IPS-NIHi11 (cell line): ENCODE results near the gene CGNL1.
A peak's percentile ranks its signal among the peaks of the same experiment; 100 is the strongest.

Source experiments
- DNase-seq: peaks from one replicate; pipeline ENCODE4 v3.0.0; 2012; ENCODE audit warnings: mixed read lengths, low spot score

The CGNL1 gene

DNA sequence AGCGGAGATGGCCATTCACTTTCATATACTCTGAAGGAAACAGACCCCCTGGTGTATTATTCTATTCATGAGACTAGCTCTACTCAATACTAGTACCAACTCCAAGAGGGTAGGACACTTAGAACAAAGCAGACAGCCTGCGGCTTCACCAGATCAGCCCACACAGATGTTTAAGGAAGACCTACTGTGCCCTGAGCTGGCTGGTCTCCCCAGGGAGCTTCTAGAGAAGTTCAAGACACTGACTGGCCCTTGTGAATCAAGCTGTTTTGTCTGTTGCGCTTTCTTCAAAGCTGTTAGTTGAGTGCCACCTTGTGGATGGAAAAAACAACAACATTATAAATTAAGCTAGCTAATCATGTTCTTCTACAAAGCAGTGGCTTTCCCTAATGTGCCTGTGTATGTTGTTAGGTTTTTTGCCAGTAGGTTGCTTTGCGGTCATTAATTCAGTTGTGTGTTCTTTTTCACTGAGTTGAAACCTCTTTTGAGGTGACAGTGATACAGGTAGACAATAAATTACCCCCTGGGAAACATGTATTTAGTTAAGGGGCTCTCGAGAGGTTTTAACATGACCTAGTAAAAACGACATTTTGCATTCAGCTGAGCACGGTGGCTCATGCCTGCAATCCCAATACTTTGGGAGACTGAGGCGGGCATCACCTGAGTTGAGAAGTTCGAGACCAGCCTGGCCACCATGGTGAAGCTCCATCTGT lies 151.2 kb downstream of the CGNL1 start:
- DNase-seq = peak; percentile 64

DNA sequence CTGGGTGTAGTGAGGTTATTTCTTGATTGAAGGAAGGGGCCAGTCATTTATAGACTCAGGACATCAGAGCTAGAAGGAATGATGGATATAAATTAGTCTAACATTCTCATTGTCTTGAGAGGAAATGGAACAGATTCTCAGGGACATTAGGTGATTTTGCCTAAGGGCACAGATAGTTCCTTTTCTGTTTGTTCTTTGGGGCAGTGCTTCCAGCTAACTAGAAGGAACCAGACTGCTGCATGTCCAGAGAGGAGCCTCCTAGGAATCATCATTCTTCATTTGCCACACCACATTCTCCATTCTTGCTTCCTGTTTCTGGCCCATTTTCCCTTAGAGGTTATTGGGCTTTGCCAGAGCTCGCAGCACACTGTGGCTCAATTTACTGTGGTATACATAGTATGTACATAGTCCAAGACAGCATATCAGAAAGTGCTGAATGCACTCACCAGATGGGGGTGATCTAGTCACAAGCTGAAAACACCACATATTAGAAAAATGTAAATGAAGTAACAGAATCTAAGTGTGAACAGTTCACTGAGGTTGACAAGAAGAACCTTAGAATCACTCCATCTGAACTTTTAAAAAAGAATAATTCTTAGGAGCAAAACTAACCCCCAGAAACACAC lies 152.7 kb downstream of the CGNL1 start:
- no peak for DNase-seq

DNA sequence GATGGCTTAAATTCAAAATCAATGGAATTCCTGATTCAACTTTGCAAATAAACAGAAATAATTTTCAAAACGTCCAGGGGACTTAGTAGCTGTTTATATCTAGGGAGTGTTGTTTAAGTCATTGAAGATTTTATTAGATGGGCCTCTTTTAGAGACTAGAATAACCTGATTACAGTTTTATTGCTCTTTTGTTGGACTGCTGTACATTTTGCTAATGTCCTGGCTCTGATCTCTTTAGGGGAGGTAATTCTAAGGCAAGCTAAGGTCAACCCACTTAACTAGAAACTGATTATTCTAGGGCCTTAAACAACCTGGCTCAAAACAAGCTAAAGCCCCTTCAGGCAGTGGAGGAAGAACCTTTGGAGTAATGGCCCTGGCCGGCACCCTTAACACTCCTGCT lies 153.4 kb downstream of the CGNL1 start:
- DNase-seq = no peak

DNA sequence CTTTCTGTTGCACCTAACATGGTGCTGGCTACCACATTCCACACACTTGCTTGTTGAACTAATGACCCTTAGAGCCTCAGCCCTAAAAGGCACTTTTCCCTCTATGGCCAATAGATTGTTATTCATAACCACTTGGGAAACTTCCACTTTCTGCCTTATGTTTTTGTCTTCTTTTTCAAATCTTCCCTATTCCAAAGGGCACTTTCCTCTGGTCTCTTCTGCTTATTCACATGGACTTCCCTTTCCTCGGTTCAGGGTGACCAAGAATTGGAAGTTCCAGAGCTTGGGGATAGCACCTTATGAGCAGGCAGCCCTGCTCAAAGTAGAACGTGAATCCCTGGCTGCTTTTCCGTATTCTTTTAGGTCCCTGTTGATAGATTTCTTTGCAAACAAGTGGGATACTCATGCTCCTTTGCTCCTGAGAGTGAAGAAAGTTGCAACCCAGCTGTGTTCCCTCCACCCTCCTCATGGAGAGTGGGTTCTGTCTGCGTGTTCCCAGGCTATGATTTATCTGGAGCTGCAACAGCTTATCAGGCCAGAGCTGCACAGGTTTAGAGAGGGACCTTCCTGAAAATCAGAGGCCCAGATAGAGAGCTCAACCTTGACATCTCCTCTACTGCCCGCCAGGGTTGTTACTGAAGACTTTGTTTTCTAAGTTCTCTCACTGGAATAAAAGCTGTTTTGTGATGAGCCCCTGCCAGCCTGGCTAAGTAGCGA lies 156.6 kb downstream of the CGNL1 start:
- no peak for DNase-seq

DNA sequence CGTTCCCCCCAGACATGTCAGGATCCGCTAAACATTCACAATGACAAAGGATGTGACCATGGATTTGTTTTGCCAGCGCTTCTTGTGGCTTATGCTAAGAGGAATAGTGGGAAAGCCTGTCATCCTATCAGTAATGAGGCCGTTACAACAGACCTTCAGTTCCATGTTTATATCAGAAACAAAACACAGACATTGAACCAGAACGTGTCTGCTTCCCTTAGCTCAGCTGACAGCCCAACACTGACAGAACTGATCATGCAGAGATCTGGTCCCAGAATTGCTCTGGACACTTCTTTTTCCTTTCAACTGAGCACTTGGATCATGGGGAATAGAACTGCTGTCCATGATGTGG lies 157.1 kb downstream of the CGNL1 start:
- no peak for DNase-seq

DNA sequence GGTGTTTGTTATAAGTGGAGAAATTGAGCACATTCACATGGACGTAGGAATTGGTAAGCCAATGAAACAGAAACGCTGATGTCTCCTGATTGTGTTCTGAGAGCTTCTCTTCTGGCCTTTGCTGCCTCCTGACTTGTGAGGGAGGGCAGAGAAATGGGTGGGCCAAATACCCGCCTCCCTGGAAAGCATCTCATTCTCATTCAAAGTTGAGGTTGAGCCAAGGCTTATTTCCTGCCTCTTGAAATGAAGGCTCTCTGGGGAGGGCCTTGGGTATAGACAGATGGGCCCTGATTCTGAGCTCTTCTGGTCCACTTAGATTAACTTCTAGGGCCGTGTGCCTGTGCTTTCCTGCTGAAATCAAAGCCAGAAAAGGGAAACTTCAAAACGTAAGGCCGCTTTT lies 158.0 kb downstream of the CGNL1 start:
- DNase-seq = peak; percentile 42

DNA sequence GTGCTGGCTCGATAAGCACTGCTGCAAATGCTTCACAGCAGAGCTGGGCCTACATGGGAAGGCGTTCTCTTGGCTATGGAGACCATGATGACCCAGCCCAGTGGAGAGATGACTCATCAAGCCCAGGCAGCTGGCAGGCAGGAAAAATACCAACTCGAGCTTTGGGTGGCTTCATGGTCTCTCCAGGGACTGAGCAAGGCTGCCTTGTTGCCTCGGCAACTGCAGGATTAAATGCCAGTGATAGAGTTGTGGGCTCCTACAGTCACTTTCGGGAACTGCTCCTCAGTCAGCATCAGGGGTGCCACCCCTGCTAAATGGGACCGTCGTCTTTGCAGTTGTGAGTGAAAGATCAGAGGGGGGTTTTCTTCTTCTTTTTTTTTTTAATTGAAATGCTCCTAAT lies 160.8 kb downstream of the CGNL1 start:
- peak; percentile 55 for DNase-seq

DNA sequence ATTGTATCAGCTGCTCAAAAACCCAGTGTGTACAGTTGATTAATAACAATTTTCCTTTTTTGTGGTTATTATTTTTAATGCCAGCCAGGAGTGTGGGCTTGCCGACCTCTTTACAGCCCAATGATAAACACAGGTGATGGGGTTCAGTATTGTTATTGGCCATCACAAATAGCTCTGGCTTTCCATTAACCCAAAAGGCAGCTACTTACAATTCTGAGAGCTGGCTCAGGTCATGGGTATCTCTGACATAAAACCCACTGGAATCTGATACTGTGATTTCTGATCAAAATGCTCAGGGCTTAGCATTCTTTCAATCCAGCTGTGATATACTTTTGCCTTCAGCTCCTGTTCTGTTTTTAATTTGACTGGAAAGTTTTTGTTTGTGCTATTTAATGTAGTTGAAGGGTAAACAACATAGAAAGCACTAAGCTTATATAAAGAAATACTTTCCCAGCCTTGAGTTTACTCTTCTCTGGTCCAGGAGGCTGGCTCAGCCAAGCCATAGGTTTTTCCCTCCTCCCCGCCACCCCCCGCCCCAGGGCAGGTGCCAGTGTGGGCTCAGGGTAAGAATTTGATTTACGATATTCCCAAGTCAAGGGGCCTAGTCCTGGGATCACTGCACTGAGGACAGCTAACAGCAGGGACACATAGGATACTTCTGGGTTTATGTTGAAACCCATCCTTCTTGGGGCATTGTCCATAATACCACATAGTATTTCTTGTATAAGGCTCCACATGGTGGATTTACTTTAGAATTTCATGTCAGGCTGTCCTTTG lies 161.4 kb downstream of the CGNL1 start:
- no peak for DNase-seq

DNA sequence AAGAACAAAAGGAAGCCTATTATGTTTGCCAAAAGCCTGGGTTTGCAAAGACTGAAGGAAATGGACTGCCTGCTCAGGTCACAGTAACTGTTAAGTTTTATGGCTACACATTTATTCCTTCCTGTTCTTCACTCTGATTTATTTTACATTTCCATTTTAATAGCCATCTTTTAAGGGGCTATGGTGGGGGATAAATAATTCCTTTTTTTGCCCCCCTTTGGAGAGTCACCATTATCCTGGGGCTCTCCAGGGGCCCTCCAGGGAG lies 161.9 kb downstream of the CGNL1 start:
- no peak for DNase-seq

DNA sequence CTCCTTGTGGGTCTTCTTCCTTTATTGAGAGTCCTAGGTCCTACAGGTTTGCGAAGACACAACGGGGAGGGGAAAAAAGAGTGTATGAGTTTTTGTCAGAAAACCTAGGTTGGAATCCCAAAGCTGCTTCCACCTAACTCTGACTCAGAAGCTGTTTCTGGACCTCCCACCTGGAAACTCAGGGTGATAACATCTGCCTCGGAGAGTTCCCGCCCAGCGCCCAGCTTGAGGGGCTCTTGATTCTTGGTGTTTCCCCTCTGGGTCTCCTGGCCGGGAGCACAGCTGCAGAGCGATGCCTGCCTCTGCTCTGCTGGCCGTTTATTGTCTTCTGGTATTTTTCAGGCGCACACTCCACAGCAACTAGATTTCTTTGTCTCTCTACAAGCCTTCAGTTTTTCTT lies 162.5 kb downstream of the CGNL1 start:
- no peak for DNase-seq

DNA sequence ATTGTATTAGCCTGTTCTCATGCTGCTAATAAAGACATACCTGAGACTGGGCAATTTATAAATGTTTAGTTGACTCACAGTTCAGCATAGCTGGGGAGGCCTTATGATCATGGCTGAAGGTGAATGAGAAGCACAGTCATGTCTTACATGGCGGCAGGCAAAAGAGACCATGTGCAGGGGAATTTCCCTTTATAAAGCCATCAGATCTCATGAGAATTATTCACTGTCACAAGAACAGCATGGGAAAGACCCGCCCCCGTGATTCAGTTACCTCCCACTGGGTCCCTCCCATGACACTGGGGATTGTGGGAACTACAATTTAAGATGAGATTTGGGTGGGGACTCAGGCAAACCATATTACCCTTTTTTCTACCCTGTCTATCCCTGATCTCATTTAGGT lies 163.9 kb downstream of the CGNL1 start:
- no peak for DNase-seq

DNA sequence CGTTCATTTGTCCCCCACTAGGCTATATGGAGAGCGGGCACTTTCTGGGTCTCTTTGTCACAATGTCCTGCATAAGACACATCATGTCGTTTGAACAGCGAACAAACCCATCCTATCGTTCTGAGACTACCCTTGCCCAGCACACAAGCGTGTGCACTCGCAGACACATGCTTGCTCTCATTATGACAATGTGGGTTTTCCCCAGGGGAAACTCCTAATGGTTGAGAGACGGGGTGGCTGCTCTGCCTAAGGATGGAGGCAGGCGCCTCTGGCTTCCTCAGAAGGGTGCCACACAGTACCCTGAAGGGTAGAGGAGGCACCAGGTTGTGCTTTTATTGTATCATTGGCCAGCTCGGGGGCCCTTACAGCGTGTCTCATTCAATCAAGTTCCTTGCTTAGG lies 164.4 kb downstream of the CGNL1 start:
- no peak for DNase-seq

DNA sequence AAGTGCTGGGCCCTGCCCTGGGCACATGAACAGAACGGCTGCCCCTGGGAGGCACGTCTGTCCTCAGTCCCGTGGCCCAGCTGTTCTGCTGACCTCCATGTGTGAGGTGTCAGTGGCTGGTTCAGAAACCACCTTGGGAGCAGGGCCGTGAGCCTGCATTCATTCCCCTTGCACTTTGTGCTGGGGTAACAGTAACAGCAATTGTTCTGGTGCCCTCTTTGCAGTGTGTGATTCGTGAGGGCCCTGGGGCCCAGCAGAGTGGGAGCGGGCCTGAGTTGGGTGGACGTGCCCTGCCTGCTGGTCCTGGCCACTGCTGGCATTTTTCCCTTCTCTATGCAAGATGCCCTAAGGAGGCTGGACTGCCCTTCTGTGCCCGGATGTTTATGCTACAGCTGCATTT lies 165.0 kb downstream of the CGNL1 start:
- DNase-seq = no peak

DNA sequence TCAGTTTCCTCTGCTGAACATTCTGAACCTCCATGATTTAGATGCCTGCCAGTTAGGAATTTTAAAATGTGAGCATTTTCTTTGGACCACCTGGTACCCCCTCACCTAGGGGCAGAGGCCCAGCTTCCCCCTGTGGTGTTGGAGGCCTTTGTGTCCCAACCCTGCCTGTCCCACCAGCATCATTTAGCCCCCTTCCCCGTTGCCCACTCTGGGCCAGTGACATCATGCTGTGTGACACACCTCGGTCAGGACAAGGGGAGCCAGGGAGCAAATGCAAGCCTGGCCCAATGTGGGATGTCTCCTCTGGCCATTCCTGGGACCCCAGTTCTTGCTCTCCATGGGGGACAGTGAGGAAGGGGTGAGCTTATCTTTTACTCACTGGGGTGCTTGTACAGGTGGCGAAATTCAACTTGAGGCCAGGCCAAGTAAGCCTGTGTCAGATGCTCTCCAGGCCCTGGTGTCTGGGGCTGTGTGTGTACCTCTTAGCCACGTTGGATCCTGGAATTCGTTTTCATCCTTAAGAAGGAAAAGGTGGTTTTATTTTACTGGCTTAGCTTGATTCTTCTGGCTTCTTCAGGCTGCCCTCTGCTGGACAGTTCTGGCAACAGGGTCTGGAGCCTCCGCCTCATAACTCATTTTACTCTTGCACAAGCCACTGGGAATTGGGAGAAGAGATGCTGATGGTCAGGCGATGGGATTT lies 165.7 kb downstream of the CGNL1 start:
- DNase-seq = peak; percentile 70

DNA sequence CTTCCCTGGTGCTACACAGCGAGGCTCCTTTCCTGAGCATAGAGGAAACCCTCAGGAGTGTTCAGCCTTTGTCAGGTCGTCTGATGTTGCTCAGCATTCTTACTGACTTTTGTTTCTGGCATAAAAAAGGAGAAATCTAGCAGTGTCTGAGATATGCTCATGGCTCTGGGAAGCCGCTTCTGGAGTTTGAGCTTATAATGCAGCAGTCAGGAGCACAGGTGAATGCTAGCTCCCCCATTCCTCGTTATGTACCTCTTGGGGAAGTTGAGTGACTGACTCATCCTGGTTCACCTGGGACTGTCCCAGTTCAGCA lies 166.2 kb downstream of the CGNL1 start:
- DNase-seq = no peak

DNA sequence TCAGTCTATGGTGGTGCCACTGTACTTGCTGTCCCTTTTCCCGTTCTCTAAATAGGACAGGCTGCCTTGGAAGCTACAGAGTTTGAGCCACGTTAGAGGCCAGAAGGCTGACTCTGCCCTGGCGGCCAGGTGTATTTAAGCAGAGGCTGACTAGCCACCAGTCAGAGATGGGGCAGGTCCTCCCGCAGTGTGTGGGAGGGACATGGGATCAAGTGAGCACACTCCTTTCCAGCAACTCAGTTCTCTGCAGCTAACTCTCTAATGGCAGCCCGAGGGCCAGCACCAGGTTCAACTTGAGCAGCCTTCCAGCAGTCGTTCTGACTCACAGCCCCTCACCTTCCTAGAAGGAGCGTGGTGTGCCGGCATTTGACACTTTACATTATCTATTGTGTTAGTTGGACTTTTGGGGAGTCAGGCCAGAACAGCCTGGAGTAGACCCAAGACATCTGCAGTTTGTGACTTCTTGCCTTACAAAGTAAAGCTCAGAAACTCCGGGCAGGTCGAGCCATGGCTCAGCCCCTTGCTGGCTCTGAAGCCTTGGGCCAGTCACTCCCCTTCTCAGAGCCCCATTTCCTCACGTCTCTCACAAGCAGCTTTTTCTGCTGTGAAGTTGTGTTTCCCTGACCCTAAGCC lies 168.7 kb downstream of the CGNL1 start:
- DNase-seq = no peak

DNA sequence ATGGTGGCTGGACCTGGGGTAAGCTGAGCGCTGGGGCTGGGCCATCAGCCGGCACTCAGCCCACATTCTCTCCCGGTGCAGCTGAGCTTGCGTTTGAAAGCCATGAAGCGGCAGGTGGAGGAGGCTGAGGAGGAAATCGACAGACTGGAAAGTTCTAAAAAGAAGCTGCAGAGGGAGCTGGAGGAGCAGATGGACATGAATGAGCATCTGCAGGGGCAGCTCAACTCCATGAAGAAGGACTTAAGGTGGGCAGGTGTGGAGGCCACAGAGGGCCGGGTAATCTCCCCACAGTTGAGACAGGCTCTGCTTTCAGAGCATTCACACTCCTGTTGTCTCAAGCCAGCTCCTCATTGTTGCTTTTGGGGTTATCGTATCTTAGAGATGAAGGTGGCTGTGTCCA lies 169.7 kb downstream of the CGNL1 start:
- no peak for DNase-seq

DNA sequence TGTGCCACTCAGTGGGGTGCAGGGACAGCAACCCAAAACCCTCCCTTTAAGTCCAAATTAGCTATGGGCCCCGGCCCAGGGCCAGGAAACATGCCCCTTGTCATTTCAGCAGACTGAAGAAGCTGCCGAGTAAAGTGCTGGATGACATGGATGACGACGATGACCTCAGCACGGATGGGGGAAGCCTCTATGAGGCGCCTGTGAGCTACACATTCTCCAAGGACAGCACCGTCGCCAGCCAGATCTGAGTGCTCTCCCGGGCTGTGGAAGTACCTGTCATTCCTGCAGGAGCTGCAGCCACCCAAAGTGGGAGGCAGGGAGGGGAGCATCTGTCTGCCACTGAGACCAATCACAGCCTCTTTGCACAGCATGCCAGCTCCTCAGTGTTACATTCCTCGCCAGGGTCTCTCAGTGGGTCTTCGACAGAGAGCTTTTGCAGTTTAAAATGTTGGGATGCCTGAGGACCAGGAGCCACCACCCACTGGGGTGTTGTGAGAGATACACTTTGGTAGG lies 171.0 kb downstream of the CGNL1 start:
- DNase-seq = no peak

DNA sequence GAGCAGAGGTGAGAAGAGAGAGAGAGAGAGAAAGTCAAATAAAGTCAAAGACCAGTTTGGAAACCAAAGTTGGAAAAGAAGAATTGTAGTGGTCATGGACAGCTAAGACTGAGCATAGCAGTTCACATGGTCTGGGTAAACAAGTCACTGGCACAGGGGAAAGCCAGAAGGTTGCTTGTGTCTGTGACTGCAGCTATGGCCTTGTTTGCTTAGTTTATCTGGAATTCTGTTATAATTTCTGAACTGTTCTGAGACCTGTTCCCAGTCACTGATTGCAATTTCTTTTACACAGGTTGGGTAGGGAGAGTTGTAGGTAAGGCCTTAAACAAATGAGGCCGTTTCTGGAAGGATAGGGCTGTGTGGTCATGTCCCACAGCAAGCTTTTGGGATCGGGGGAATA lies 172.0 kb downstream of the CGNL1 start:
- DNase-seq = no peak

DNA sequence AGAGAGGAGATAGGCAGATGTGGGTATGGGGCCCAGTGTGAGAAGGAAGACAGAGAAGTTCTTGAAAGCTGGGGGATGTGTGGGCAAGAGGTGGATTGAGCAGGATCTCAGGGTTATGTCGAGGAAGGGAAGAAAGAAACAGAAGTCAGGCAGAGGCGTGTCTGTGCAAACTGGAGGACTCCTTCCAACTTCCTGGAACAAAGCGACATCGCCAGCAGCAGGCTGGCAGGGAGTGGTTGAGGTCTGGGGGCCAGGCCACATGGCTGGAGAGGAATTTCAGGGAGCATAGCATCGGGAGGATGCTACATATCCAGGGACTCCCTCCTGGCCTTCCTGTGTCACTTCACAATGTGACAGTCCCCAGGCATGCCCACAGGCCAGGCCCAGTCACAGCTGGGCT lies 172.5 kb downstream of the CGNL1 start:
- no peak for DNase-seq

DNA sequence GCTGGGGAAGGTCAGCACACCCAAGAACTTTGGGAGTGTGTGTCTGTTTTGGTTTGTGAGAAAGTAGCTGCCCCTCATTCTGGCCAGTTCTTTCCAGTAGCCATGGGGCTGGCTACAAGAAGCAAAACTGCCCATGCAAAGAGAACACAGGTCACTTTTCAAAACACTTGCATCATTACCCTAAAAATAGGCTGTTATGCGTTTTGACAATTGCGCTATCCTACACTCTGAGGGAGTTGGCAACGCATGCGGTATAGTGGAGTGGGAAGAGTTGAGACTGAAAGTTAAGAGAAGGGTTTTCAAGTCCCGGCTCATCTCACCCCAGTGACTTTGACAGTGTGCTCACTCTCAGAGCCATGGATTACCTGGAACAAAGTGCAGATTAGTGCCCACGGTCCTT lies 173.6 kb downstream of the CGNL1 start:
- no peak for DNase-seq

DNA sequence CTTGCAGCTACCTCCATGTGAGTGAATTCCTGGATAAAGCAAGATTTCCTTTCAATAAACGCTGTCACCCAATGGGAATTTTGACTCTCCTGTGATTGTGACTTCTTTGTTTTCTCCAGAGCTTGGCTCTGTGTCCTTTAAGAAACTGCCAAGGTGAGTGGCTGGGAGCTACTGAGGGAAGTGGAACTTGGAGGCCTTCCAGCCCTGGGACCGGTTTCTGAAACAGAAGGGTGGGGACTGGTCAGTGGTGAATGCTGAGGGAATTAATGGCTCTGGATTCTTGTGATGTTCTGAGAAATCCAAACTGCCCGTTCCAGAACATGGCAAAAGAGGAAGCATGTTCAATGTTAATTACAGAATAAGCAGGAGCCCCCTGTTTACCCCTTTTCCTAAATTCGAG lies 174.3 kb downstream of the CGNL1 start:
- no peak for DNase-seq
